CD8-positive, alpha-beta memory T cell (primary cell): ENCODE results near the gene ARF6. TPM values are rescaled to one million over a fixed set of nuclear protein-coding genes. Genes with fewer than 3 reads are reported as not detected.
"Not testable (repeated sequence)": the region's sequence is repeated elsewhere in the genome, so short reads cannot be mapped to it uniquely, and the experiment has no call there.

Source experiments
- CTCF ChIA-PET: fragments of 350-600 bp; sonication (Branson Sonifier 250); formaldehyde crosslinking; loops from one replicate; lab custom pipeline; 2021; ENCODE audit warnings: antibody characterized with exemption; lab: Charles Lee
- POLR2A ChIA-PET: fragments of 350-600 bp; sonication (Branson Sonifier 250); formaldehyde crosslinking; loops from one replicate; lab custom pipeline; 2021; ENCODE audit warnings: antibody characterized with exemption; lab: Charles Lee
- DNase-seq, 5 donors: peaks; one replicate each; pipeline versions ENCODE4 v3.0.0 to v3.0.0-alpha.2; 2020 to 2022; ENCODE audit warnings: mixed read lengths in 1 of 5
- H3K27ac ChIP-seq: one replicate; pipeline ENCODE4 v1.7.0; 2013; ENCODE audit warnings: low read depth, mild to moderate bottlenecking, low read length, moderate library complexity
- H3K27me3 ChIP-seq: 2 replicates; pipeline ENCODE4 v1.7.0; 2013; ENCODE audit warnings: low read length, mild to moderate bottlenecking; ENCODE audit not compliant: insufficient read depth, poor library complexity, severe bottlenecking
- H3K36me3 ChIP-seq: 2 replicates; pipeline ENCODE4 v1.7.0; 2013; ENCODE audit warnings: mild to moderate bottlenecking, low read length, moderate library complexity; ENCODE audit not compliant: insufficient read depth
- H3K4me1 ChIP-seq: 2 replicates; pipeline ENCODE4 v1.7.0; 2013; ENCODE audit warnings: mild to moderate bottlenecking, low read length, moderate library complexity; ENCODE audit not compliant: insufficient read depth
- H3K4me3 ChIP-seq: 2 replicates; pipeline ENCODE4 v1.7.0; 2013; ENCODE audit warnings: mild to moderate bottlenecking, low read length
- H3K9me3 ChIP-seq: 2 replicates; pipeline ENCODE4 v1.7.0; 2013; ENCODE audit warnings: mild to moderate bottlenecking, low read length
- H3K27ac Mint-ChIP-seq, 8 donors: one replicate each; pipeline ENCODE4 v1.8.0; 2020 to 2021; ENCODE audit warnings: mixed read lengths in 8 of 8, mild to moderate bottlenecking in 6 of 8, inconsistent platforms in 3 of 8, moderate library complexity in 3 of 8
- H3K27me3 Mint-ChIP-seq, 2 donors: one replicate each; pipeline ENCODE4 v1.8.0; 2020 to 2021; ENCODE audit warnings: mixed read lengths in 2 of 2, mild to moderate bottlenecking in 1 of 2, moderate library complexity in 1 of 2
- H3K36me3 Mint-ChIP-seq, 3 donors: one replicate each; pipeline ENCODE4 v1.8.0; 2020 to 2021; ENCODE audit warnings: mixed read lengths in 3 of 3, inconsistent platforms in 1 of 3, mild to moderate bottlenecking in 1 of 3
- H3K4me1 Mint-ChIP-seq, 3 donors: one replicate each; pipeline ENCODE4 v1.8.0; 2020 to 2021; ENCODE audit warnings: mixed read lengths in 3 of 3, inconsistent platforms in 1 of 3, mild to moderate bottlenecking in 1 of 3
- H3K4me3 Mint-ChIP-seq, 7 donors: one replicate each; pipeline ENCODE4 v1.8.0; 2020 to 2021; ENCODE audit warnings: mixed read lengths in 7 of 7, mild to moderate bottlenecking in 6 of 7, moderate library complexity in 4 of 7, inconsistent platforms in 2 of 7
- H3K9me3 Mint-ChIP-seq, 5 donors: one replicate each; pipeline ENCODE4 v1.8.0; 2020 to 2022; ENCODE audit warnings: mixed read lengths in 5 of 5, mild to moderate bottlenecking in 3 of 5, moderate library complexity in 2 of 5, inconsistent platforms in 1 of 5
- polyA plus RNA-seq: library from polyadenylated mRNA; unstranded; fragments of 300-500 nt; fragmentation: Illumina TruSeq; gene quantifications from one replicate; pipeline ENCODE4 v1.2.3, GENCODE V29; 2021
- total RNA-seq, 2 experiments: library from RNA; stranded (reverse); gene quantifications; one replicate each; pipeline ENCODE4 v1.2.3, GENCODE V29; 2021

The ARF6 gene
- total and polyA plus RNA-seq, 3 experiments from 2014 or later = 168 to 174 (median 168) TPM

GRCh38 chr14:49892301-49892635 is 614 bp upstream of the ARF6 start:
- Histone ChIP-seq H3K36me3 (peaks cover 17% of the 10 kb centered on the region), H3K27me3 (no peaks in the 10 kb centered on the region), H3K4me1 (peaks cover 28% of the 10 kb centered on the region), H3K27ac (peak overlapping the region; percentile 97), H3K9me3 (no peaks in the 10 kb centered on the region), H3K4me3 (peak overlapping the region; percentile 85)
- Mint-ChIP-seq H3K27ac (peak overlapping the region; percentile 97 to 100 (median 99)), H3K4me3 (peak overlapping the region; percentile 92 to 100 (median 99)), H3K27me3 (peaks cover 0 to 1% of the 10 kb centered on the region in 2 donors), H3K36me3 (peaks cover 12 to 45% (median 27%) of the 10 kb centered on the region in 3 donors), H3K4me1 (peaks cover 28 to 39% (median 29%) of the 10 kb centered on the region in 3 donors), H3K9me3 (peaks cover 0 to 2% (median 0%) of the 10 kb centered on the region in 5 donors)
- ChIA-PET CTCF (interaction anchor here (0.9 to 3.6 kb wide), 18 partner anchors 10 to 193 kb away, joined by 3 to 28 read pairs (median 5); partner anchors contain the start of gene NEMF), POLR2A (interaction anchor here (0.6 to 3.3 kb wide), 19 partner anchors 13 to 212 kb away, joined by 3 to 26 read pairs (median 5); no protein-coding TSS in a partner anchor)
- DNase-seq = peak in 4 of 5 donors; percentile 12 to 72 (median 61)

DNA sequence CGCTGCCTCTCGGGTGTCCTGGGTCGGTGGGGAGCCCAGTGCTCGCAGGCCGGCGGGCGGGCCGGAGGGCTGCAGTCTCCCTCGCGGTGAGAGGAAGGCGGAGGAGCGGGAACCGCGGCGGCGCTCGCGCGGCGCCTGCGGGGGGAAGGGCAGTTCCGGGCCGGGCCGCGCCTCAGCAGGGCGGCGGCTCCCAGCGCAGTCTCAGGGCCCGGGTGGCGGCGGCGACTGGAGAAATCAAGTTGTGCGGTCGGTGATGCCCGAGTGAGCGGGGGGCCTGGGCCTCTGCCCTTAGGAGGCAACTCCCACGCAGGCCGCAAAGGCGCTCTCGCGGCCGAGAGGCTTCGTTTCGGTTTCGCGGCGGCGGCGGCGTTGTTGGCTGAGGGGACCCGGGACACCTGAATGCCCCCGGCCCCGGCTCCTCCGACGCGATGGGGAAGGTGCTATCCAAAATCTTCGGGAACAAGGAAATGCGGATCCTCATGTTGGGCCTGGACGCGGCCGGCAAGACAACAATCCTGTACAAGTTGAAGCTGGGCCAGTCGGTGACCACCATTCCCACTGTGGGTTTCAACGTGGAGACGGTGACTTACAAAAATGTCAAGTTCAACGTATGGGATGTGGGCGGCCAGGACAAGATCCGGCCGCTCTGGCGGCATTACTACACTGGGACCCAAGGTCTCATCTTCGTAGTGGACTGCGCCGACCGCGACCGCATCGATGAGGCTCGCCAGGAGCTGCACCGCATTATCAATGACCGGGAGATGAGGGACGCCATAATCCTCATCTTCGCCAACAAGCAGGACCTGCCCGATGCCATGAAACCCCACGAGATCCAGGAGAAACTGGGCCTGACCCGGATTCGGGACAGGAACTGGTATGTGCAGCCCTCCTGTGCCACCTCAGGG is 679 bp downstream of the ARF6 start:
- Mint-ChIP-seq H3K27ac (peak overlapping the region; percentile 97 to 100 (median 99)), H3K4me3 (peak overlapping the region; percentile 92 to 100 (median 99)), H3K4me1 (peaks cover 38 to 52% (median 40%) of the 10 kb centered on the region in 3 donors), H3K9me3 (peaks cover 0 to 2% (median 0%) of the 10 kb centered on the region in 5 donors), H3K36me3 (peaks cover 12 to 48% (median 27%) of the 10 kb centered on the region in 3 donors), H3K27me3 (peaks cover 0 to 1% of the 10 kb centered on the region in 2 donors)
- Histone ChIP-seq H3K36me3 (peaks cover 17% of the 10 kb centered on the region), H3K4me3 (peak overlapping the region; percentile 85), H3K27ac (peak overlapping the region; percentile 97), H3K4me1 (peaks cover 39% of the 10 kb centered on the region), H3K27me3 (no peaks in the 10 kb centered on the region), H3K9me3 (no peaks in the 10 kb centered on the region)
- peak; percentile 66 to 87 (median 78) for DNase-seq
- POLR2A ChIA-PET = interaction anchor here (0.6 to 3.3 kb wide), 12 partner anchors 11 to 169 kb away, joined by 3 to 26 read pairs (median 10); no protein-coding TSS in a partner anchor
- CTCF ChIA-PET = interaction anchor here (1.2 to 3.6 kb wide), 10 partner anchors 25 to 192 kb away, joined by 3 to 28 read pairs (median 10); no protein-coding TSS in a partner anchor

DNA sequence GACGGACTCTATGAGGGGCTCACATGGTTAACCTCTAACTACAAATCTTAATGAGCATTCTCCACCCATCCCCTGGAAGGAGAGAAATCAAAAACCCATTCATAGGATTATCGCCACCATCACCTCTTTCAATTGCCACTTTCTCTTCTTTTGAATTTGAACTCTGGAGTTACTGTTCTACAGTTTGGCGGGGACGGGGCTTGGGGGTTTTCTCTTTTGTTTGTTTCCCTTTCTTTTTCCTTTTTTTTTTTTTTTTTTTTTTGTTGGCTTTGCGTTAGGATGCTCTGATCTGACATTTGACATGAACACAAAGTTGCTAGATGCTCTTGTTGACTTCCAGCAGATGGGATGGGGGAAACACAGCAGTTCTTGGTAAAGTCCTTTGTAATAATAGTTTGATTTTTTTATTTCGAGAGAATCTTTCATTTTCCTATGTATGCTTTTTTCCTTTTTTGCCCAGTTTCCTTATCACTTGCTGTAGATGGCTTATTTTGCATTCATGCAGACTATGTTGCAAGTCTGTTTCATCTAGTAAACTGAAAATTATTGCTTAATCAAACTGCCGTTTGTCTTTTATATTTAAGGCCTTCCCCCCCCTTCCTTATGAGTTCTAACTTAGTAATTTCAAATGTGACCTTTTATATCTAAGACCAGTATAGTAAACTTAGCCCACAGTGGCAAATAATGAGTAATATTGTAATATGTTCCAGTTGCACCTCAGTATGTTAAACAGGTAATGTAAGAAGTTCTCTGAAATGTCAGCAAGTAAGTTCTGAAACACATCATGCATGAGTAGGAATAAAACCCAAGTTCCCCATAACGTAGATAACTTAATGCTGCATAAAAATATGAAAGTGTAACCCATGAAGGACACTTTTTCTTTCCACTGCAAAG is 1.6 kb downstream of the ARF6 start:
- Mint-ChIP-seq H3K36me3 (peaks cover 12 to 48% (median 27%) of the 10 kb centered on the region in 3 donors), H3K4me3 (peak overlapping the region; percentile 92 to 100 (median 99)), H3K27ac (peak overlapping the region; percentile 97 to 100 (median 99)), H3K4me1 (peaks cover 42 to 61% (median 49%) of the 10 kb centered on the region in 3 donors)
- CTCF ChIA-PET = interaction anchor here (1.4 to 3.6 kb wide), 7 partner anchors 26 to 187 kb away, joined by 3 to 28 read pairs (median 13); no protein-coding TSS in a partner anchor
- DNase-seq = peak in 2 of 5 donors; percentile 21 to 24
- H3K4me3 ChIP-seq = peak overlapping the region; percentile 85
- not testable (repeated sequence) for H3K9me3 ChIP-seq, H3K27me3 Mint-ChIP-seq, H3K27me3 ChIP-seq, H3K9me3 Mint-ChIP-seq
- H3K36me3 ChIP-seq = peaks cover 17% of the 10 kb centered on the region
- H3K4me1 ChIP-seq = peaks cover 47% of the 10 kb centered on the region
- peak overlapping the region; percentile 97 for H3K27ac ChIP-seq
- POLR2A ChIA-PET = interaction anchor here (0.7 to 3.3 kb wide), 4 partner anchors 30 to 107 kb away, joined by 3 to 19 read pairs (median 6); no protein-coding TSS in a partner anchor

- H3K27ac Mint-ChIP-seq = peak overlapping the region; percentile 51 to 99 (median 90)
- DNase-seq = no peak
- H3K4me3 Mint-ChIP-seq = peak overlapping the region; percentile 92 to 100 (median 99)
- H3K4me1 Mint-ChIP-seq = peaks cover 46 to 68% (median 57%) of the 10 kb centered on the region in 3 donors
- H3K36me3 Mint-ChIP-seq = peaks cover 12 to 48% (median 27%) of the 10 kb centered on the region in 3 donors
- CTCF ChIA-PET = interaction anchor here (1.0 to 1.5 kb wide), 3 partner anchors 10 to 186 kb away, joined by 3 read pairs; no protein-coding TSS in a partner anchor
- Histone ChIP-seq H3K36me3 (peaks cover 17% of the 10 kb centered on the region), H3K27ac (peak overlapping the region; percentile 32), H3K9me3 (no peaks in the 10 kb centered on the region), H3K4me3 (peak overlapping the region; percentile 85), H3K27me3 (no peaks in the 10 kb centered on the region), H3K4me1 (peaks cover 49% of the 10 kb centered on the region)
- peaks cover 0 to 2% (median 0%) of the 10 kb centered on the region in 5 donors for H3K9me3 Mint-ChIP-seq
- peaks cover 0 to 1% of the 10 kb centered on the region in 2 donors for H3K27me3 Mint-ChIP-seq
- POLR2A ChIA-PET = interaction anchor here (0.7 to 1.2 kb wide), 5 partner anchors 31 to 167 kb away, joined by 3 to 9 read pairs (median 3); no protein-coding TSS in a partner anchor
Measured at GRCh38 chr14:49895480-49895879, 2.6 kb downstream of the ARF6 start.

DNA sequence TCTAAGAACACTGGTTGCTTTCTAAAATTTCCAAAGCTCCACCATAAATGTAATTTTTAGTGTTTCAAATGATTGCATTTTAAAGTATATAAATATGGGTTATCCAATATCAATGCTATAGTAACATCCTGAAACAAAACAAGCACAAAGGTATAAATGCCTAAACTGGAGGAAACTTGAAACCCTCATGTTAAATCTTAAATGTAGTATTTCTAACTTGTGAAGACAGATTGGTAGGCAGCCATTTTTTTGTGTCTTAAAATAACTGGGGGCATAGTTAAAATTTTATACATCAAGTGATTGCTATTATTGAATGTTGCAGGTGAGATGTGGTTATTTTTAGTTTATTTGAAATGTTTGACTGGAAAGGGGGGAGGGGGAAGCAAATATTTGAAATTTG is 3.4 kb downstream of the ARF6 start:
- Mint-ChIP-seq H3K4me3 (peak overlapping the region; percentile 92 to 100 (median 99)), H3K36me3 (peaks cover 12 to 48% (median 27%) of the 10 kb centered on the region in 3 donors), H3K4me1 (peaks cover 46 to 68% (median 60%) of the 10 kb centered on the region in 3 donors), H3K27ac (peak overlapping the region; percentile 51 to 99 (median 90))
- ChIA-PET POLR2A (interaction anchor here (0.7 to 1.2 kb wide), 4 partner anchors 33 to 166 kb away, joined by 3 to 9 read pairs (median 3); no protein-coding TSS in a partner anchor), CTCF (interaction anchor here (1.0 to 1.5 kb wide), 3 partner anchors 9 to 185 kb away, joined by 3 read pairs; no protein-coding TSS in a partner anchor)
- H3K4me1 ChIP-seq = peaks cover 49% of the 10 kb centered on the region
- peak overlapping the region; percentile 32 for H3K27ac ChIP-seq
- H3K9me3 ChIP-seq, H3K27me3 Mint-ChIP-seq, H3K27me3 ChIP-seq, DNase-seq, H3K9me3 Mint-ChIP-seq: not testable (repeated sequence)
- peak overlapping the region; percentile 85 for H3K4me3 ChIP-seq
- peaks cover 17% of the 10 kb centered on the region for H3K36me3 ChIP-seq

- Mint-ChIP-seq H3K9me3 (peaks cover 0 to 2% (median 0%) of the 10 kb centered on the region in 5 donors), H3K27me3 (peaks cover 0 to 1% of the 10 kb centered on the region in 2 donors), H3K4me3 (peak overlapping the region; percentile 81 to 100 (median 92)), H3K4me1 (peaks cover 42 to 62% (median 55%) of the 10 kb centered on the region in 3 donors), H3K36me3 (peaks cover 12 to 48% (median 27%) of the 10 kb centered on the region in 3 donors), H3K27ac (peak overlapping the region; percentile 55 to 99 (median 87))
- peaks cover 17% of the 10 kb centered on the region for H3K36me3 ChIP-seq
- H3K27me3 ChIP-seq = no peaks in the 10 kb centered on the region
- no peak for DNase-seq
- peaks cover 42% of the 10 kb centered on the region for H3K4me1 ChIP-seq
- ChIA-PET CTCF (no interaction called here), POLR2A (no interaction called here)
- peak overlapping the region; percentile 30 for H3K4me3 ChIP-seq
- H3K27ac ChIP-seq = peak overlapping the region; percentile 43
- no peaks in the 10 kb centered on the region for H3K9me3 ChIP-seq
Measured at GRCh38 chr14:49896966-49897365, 4.1 kb downstream of the ARF6 start.
